Measurements from ENCODE around the gene P2RX4. TPM values are rescaled to one million over a fixed set of nuclear protein-coding genes. Genes with fewer than 3 reads are reported as not detected.

Gene P2RX4
- total and polyA plus RNA-seq, 2 of the 4 experiments (the other 2 are of a cell fraction), result 9.5 to 12.6 TPM

DNA sequence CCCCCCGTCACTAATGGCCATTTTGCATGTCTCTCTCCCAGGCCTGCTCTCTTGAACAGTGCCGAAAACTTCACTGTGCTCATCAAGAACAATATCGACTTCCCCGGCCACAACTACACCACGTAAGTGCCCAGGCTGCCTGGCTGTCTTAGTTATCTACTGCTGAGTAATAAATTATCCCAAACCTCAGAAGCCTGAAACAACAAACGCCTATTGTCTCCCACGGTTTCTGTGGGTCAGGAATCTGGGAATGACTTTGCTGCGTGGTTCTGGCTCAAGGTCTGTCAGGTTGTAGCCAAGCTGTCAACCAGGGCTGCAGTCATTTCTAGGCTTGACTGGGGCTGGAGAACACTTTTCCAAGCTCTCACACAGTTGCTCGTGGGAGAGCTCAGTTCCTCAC is 44.6 kb upstream of the P2RX4 start:
- Histone ChIP-seq H2AK5ac (ENCODE audit: low read depth, low read length) (no peak overlapping the region), H3K9me3 (ENCODE audit: control insufficient read depth, insufficient read depth, low read length) (no peaks in the 10 kb centered on the region), H3K4ac (ENCODE audit: low read depth, low read length) (no peak overlapping the region), H2BK15ac (ENCODE audit: low read depth, low read length) (no peak overlapping the region), H2BK120ac (ENCODE audit: low read depth, low read length) (no peak overlapping the region), H4K5ac (ENCODE audit: low read depth, low read length) (no peak overlapping the region), H3K4me3 (ENCODE audit: insufficient read depth, low read depth, low read length) (no peak overlapping the region), H3K9me1 (ENCODE audit: insufficient read depth, low read length) (no peaks in the 10 kb centered on the region; the same call in 1 of the 2 replicates), H2BK20ac (ENCODE audit: low read depth, low read length) (no peak overlapping the region), H3K4me1 (ENCODE audit: control insufficient read depth, insufficient read depth, low read length) (no peaks in the 10 kb centered on the region), H3K56ac (ENCODE audit: extremely low read depth, insufficient read depth, low read length) (no peak overlapping the region), H3K9ac (ENCODE audit: low read depth, low read length) (no peak overlapping the region), H3K36me3 (ENCODE audit: control insufficient read depth, insufficient read depth, low read length) (no peaks in the 10 kb centered on the region), H3K18ac (ENCODE audit: low read depth, low read length) (no peak overlapping the region), H2AK9ac (replicated peaks; ENCODE audit: low read depth, low read length, poor library complexity) (no peak overlapping the region), H4K20me1 (ENCODE audit: insufficient read depth, low read length) (no peaks in the 10 kb centered on the region), H3K14ac (replicated peaks; ENCODE audit: low read depth, low read length) (no peak overlapping the region), H3K27me3 (ENCODE audit: control insufficient read depth, insufficient read depth, low read length) (peaks cover 9% of the 10 kb centered on the region), H3K4me2 (ENCODE audit: low read depth, low read length) (no peak overlapping the region), H3K79me1 (ENCODE audit: low read depth in 1 of 2, low read length in 2 of 2) (no peaks in the 10 kb centered on the region), H2AFZ (replicated peaks; ENCODE audit: low read length, poor library complexity) (no peak overlapping the region), H3K23ac (ENCODE audit: low read depth, low read length) (no peak overlapping the region), H2BK5ac (ENCODE audit: low read depth, low read length, poor library complexity, severe bottlenecking) (no peak overlapping the region), H4K8ac (ENCODE audit: low read depth in 2 of 2, low read length in 2 of 2) (no peak overlapping the region), H3K27ac (ENCODE audit: insufficient read depth, low read length) (no peak overlapping the region), H4K91ac (ENCODE audit: insufficient read depth, low read depth, low read length) (no peak overlapping the region)
- intact Hi-C loops (cut with micrococcal nuclease), result no loop called here
- ATAC-seq (ENCODE audit: low read depth) (no peak), DNase-seq (no peak)
- dilution Hi-C loops (cut with HindIII; ENCODE audit: low sequenced_read_pairs, unreplicated experiment), result no loop called here
- WGBS, 2 experiments (ENCODE audit: extremely low coverage in 2 of 2, insufficient read length in 1 of 2), result no CpG with 5 or more reads among the region's 9 CpGs
- POLR2A ChIA-PET (ENCODE audit: unreplicated experiment), result no interaction called here
- BruUV-seq (replicated peaks), result no TSS peak
- in situ Hi-C loops (cut with MboI; ENCODE audit: low sequenced_read_pairs), result no loop called here
- TF ChIP-seq RCOR1 (IDR thresholded peaks at IDR 0.05; ENCODE audit: insufficient replicate concordance, low read length), result no peak
- TF ChIP-seq, protein P1, sequence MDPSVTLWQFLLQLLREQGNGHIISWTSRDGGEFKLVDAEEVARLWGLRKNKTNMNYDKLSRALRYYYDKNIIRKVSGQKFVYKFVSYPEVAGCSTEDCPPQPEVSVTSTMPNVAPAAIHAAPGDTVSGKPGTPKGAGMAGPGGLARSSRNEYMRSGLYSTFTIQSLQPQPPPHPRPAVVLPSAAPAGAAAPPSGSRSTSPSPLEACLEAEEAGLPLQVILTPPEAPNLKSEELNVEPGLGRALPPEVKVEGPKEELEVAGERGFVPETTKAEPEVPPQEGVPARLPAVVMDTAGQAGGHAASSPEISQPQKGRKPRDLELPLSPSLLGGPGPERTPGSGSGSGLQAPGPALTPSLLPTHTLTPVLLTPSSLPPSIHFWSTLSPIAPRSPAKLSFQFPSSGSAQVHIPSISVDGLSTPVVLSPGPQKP (IDR thresholded peaks at IDR 0.05; ENCODE audit: borderline replicate concordance, low read depth, low read length), result no peak
- no peak for TF ChIP-seq BHLHE40 (IDR thresholded peaks at IDR 0.05; ENCODE audit: low read depth, low read length)
- TF ChIP-seq, protein P2, sequence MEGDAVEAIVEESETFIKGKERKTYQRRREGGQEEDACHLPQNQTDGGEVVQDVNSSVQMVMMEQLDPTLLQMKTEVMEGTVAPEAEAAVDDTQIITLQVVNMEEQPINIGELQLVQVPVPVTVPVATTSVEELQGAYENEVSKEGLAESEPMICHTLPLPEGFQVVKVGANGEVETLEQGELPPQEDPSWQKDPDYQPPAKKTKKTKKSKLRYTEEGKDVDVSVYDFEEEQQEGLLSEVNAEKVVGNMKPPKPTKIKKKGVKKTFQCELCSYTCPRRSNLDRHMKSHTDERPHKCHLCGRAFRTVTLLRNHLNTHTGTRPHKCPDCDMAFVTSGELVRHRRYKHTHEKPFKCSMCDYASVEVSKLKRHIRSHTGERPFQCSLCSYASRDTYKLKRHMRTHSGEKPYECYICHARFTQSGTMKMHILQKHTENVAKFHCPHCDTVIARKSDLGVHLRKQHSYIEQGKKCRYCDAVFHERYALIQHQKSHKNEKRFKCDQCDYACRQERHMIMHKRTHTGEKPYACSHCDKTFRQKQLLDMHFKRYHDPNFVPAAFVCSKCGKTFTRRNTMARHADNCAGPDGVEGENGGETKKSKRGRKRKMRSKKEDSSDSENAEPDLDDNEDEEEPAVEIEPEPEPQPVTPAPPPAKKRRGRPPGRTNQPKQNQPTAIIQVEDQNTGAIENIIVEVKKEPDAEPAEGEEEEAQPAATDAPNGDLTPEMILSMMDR (conservative IDR thresholded peaks at IDR 0.05; ENCODE audit: low read depth, low read length), result no peak
- TF ChIP-seq RAD21 (IDR thresholded peaks at IDR 0.05; ENCODE audit: low read length), result no peak
- TF ChIP-seq POLR2A (IDR thresholded peaks at IDR 0.05; ENCODE audit: low read depth, low read length), result no peak
- no peak for TF ChIP-seq MAZ (IDR thresholded peaks at IDR 0.05; ENCODE audit: borderline replicate concordance, low read depth, low read length)
- TF ChIP-seq, protein P3, sequence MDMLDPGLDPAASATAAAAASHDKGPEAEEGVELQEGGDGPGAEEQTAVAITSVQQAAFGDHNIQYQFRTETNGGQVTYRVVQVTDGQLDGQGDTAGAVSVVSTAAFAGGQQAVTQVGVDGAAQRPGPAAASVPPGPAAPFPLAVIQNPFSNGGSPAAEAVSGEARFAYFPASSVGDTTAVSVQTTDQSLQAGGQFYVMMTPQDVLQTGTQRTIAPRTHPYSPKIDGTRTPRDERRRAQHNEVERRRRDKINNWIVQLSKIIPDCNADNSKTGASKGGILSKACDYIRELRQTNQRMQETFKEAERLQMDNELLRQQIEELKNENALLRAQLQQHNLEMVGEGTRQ (IDR thresholded peaks at IDR 0.05; ENCODE audit: low read depth, low read length), result no peak
- TF ChIP-seq FOS (IDR thresholded peaks at IDR 0.05; ENCODE audit: low read depth, low read length), result no peak
- no peak for TF ChIP-seq MXI1 (IDR thresholded peaks at IDR 0.05; ENCODE audit: borderline replicate concordance, low read depth, low read length)
- no peak for TF ChIP-seq SMC3 (IDR thresholded peaks at IDR 0.05; ENCODE audit: low read depth, low read length)
- TF ChIP-seq CEBPB (IDR thresholded peaks at IDR 0.05; ENCODE audit: low read depth, low read length), result no peak
- no peak for TF ChIP-seq CHD1 (IDR thresholded peaks at IDR 0.05; ENCODE audit: low read depth, low read length)
- no peak for TF ChIP-seq NFE2L2 (IDR thresholded peaks at IDR 0.05; ENCODE audit: low read depth, low read length)
- TF ChIP-seq RFX5 (IDR thresholded peaks at IDR 0.05; ENCODE audit: low read depth, low read length), result no peak
- no peak for TF ChIP-seq MAFK (IDR thresholded peaks at IDR 0.05; ENCODE audit: low read depth, low read length)
- CTCF ChIA-PET, result no interaction called here
